Measurements from ENCODE around the gene SPAST. TPM values are rescaled to one million over a fixed set of nuclear protein-coding genes. Genes with fewer than 3 reads are reported as not detected.

Gene SPAST
- total RNA-seq (2022; extraction: Qiagen RNA extraction; ENCODE audit: low read depth), result 12.4 to 20.6 TPM (median 18.0 TPM) in 5 replicates

GRCh38 chr2:32063310-32064020, at the start of gene SPAST:
Gene SPAST, plus strand, starts transcription at chr2:32063556. Its CDS starts 276 bp downstream, at chr2:32063832.

GRCh38 chr2:32039447-32040219, 23.7 kb upstream of the SPAST start, which contains the start of gene DPY30:
Gene DPY30, minus strand, starts transcription at chr2:32039805. Its CDS starts 349 bp downstream, at chr2:32039456.

Other genes with a start within 250 kb of the SPAST start
- 79.8 to 89.7 TPM (median 83.7 TPM) in 5 replicates for gene MEMO1, start 52.5 kb upstream of the SPAST start, total RNA-seq (2022; extraction: Qiagen RNA extraction; ENCODE audit: low read depth)
- gene DPY30, start 23.8 kb upstream of the SPAST start, total RNA-seq (2022; extraction: Qiagen RNA extraction; ENCODE audit: low read depth), result 106 to 119 TPM (median 108 TPM) in 5 replicates
- gene SLC30A6, start 102.3 kb downstream of the SPAST start, total RNA-seq (2022; extraction: Qiagen RNA extraction; ENCODE audit: low read depth), result 13.8 to 22.9 TPM (median 18.9 TPM) in 5 replicates
- 0.05 TPM in 1 of 5 replicates, not detected in the others for gene NLRC4, start 201.3 kb downstream of the SPAST start, total RNA-seq (2022; extraction: Qiagen RNA extraction; ENCODE audit: low read depth)
- 39.8 to 66.6 TPM (median 53.5 TPM) in 5 replicates for gene YIPF4, start 214.3 kb downstream of the SPAST start, total RNA-seq (2022; extraction: Qiagen RNA extraction; ENCODE audit: low read depth)

Data from A549 treated with DMSO at 1 μM for 4 hours (cell line).